ENCODE data around the gene SDK1.

SDK1 gene

DNA sequence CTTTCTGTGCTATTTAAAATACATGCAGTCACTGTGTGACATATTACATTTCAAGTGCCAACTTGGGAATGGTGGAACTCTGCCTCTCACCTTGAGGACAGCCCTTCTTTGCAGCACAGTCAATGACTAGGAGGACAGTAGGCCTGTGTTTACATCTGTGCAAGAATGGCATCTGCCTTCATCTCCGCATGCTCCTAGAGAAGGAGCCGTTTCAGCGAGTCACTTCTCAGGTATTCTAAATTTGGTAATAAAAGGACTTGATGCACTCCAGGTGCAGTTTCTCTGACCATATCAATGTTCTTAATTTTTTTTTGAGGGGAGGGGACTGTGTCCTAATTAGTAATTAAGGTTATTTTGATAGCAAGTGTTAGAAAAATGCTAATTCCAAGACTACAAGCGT is 128.9 kb downstream of the SDK1 start:
- no peaks in the 10 kb centered on the region for H3K9me3 ChIP-seq (ENCODE audit: control insufficient read depth, low read length)
- H3K4me1 ChIP-seq (ENCODE audit: control insufficient read depth, insufficient read depth, low read length, poor library complexity, severe bottlenecking): no peaks in the 10 kb centered on the region
- H3K36me3 ChIP-seq (ENCODE audit: control insufficient read depth, insufficient read depth, low read length): no peaks in the 10 kb centered on the region
- no peak overlapping the region for H3K27ac ChIP-seq (ENCODE audit: insufficient read depth, low read length, poor library complexity, severe bottlenecking)
- no peaks in the 10 kb centered on the region for H3K27me3 ChIP-seq (replicated peaks; ENCODE audit: control insufficient read depth, insufficient read depth, low read length, poor library complexity, severe bottlenecking)
- no peak for DNase-seq
- H3K4me3 ChIP-seq (ENCODE audit: insufficient read depth, low read depth, low read length, poor library complexity, severe bottlenecking): no peak overlapping the region

DNA sequence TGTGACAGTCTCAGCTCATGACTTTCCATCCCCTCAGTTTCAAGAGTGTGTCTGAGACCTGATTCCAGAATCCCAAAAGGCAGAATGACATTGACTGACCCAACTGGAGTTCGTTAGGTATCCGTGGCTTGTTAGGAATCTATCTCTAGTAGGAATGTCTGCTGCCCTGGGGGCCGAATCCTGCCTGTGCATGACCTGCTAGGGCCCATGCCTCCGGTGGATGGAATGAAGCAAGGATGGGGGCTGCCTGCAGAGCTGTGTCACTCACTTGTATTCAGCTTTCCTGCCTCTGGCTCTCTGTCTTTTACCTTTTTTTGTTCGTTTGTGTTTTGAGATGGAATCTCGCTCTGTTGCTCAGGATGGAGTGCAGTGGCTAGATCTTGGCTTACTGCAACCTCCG is 129.5 kb downstream of the SDK1 start:
- no peaks in the 10 kb centered on the region for H3K4me1 ChIP-seq (ENCODE audit: control insufficient read depth, insufficient read depth, low read length, poor library complexity, severe bottlenecking)
- no peak overlapping the region for H3K4me3 ChIP-seq (ENCODE audit: insufficient read depth, low read depth, low read length, poor library complexity, severe bottlenecking)
- H3K9me3 ChIP-seq (ENCODE audit: control insufficient read depth, low read length): no peaks in the 10 kb centered on the region
- no peak overlapping the region for H3K27ac ChIP-seq (ENCODE audit: insufficient read depth, low read length, poor library complexity, severe bottlenecking)
- DNase-seq: no peak
- no peaks in the 10 kb centered on the region for H3K27me3 ChIP-seq (replicated peaks; ENCODE audit: control insufficient read depth, insufficient read depth, low read length, poor library complexity, severe bottlenecking)
- H3K36me3 ChIP-seq (ENCODE audit: control insufficient read depth, insufficient read depth, low read length): no peaks in the 10 kb centered on the region

GRCh38 chr7:3431306-3431705 is 130.3 kb downstream of the SDK1 start:
- no peak overlapping the region for H3K27ac ChIP-seq (ENCODE audit: insufficient read depth, low read length, poor library complexity, severe bottlenecking)
- no peak for DNase-seq

DNA sequence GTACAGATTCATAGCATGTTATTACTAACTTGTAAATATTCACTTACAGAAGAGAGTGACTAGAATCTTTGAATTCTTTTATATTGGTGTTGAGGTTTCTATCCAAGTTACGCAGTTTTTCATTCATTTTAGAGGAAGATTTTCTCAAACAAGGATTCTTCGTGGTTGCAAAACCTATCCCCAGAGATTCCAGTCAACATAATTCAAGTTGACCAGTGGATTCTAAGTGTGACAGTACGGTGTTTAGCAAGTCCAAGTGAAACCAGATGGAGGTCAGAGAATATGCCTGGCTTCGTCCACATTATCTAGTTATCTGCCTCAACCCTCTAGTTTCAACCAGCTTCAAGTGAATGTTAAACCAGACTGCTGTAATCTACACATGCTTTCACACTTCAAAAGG is 131.9 kb downstream of the SDK1 start:
- no peaks in the 10 kb centered on the region for H3K4me1 ChIP-seq (ENCODE audit: control insufficient read depth, insufficient read depth, low read length, poor library complexity, severe bottlenecking)
- no peaks in the 10 kb centered on the region for H3K27me3 ChIP-seq (replicated peaks; ENCODE audit: control insufficient read depth, insufficient read depth, low read length, poor library complexity, severe bottlenecking)
- no peak for DNase-seq
- no peaks in the 10 kb centered on the region for H3K9me3 ChIP-seq (ENCODE audit: control insufficient read depth, low read length)
- H3K36me3 ChIP-seq (ENCODE audit: control insufficient read depth, insufficient read depth, low read length): no peaks in the 10 kb centered on the region
- no peak overlapping the region for H3K27ac ChIP-seq (ENCODE audit: insufficient read depth, low read length, poor library complexity, severe bottlenecking)
- no peak overlapping the region for H3K4me3 ChIP-seq (ENCODE audit: insufficient read depth, low read depth, low read length, poor library complexity, severe bottlenecking)

More at GRCh38 chr7:3431306-3431705, 130.3 kb downstream of the SDK1 start:
- Histone ChIP-seq H3K36me3 (ENCODE audit: control insufficient read depth, insufficient read depth, low read length) (no peaks in the 10 kb centered on the region), H3K4me1 (ENCODE audit: control insufficient read depth, insufficient read depth, low read length, poor library complexity, severe bottlenecking) (no peaks in the 10 kb centered on the region), H3K9me3 (ENCODE audit: control insufficient read depth, low read length) (no peaks in the 10 kb centered on the region), H3K27me3 (replicated peaks; ENCODE audit: control insufficient read depth, insufficient read depth, low read length, poor library complexity, severe bottlenecking) (no peaks in the 10 kb centered on the region), H3K4me3 (ENCODE audit: insufficient read depth, low read depth, low read length, poor library complexity, severe bottlenecking) (no peak overlapping the region)

- Histone ChIP-seq H3K9me3 (ENCODE audit: control insufficient read depth, low read length) (no peaks in the 10 kb centered on the region), H3K4me3 (ENCODE audit: insufficient read depth, low read depth, low read length, poor library complexity, severe bottlenecking) (no peak overlapping the region), H3K36me3 (ENCODE audit: control insufficient read depth, insufficient read depth, low read length) (no peaks in the 10 kb centered on the region), H3K27me3 (replicated peaks; ENCODE audit: control insufficient read depth, insufficient read depth, low read length, poor library complexity, severe bottlenecking) (no peaks in the 10 kb centered on the region), H3K4me1 (ENCODE audit: control insufficient read depth, insufficient read depth, low read length, poor library complexity, severe bottlenecking) (no peaks in the 10 kb centered on the region), H3K27ac (ENCODE audit: insufficient read depth, low read length, poor library complexity, severe bottlenecking) (no peak overlapping the region)
- no peak for DNase-seq
These were observed 133.6 kb downstream of the SDK1 start for GRCh38 chr7:3434611-3435010.

DNA sequence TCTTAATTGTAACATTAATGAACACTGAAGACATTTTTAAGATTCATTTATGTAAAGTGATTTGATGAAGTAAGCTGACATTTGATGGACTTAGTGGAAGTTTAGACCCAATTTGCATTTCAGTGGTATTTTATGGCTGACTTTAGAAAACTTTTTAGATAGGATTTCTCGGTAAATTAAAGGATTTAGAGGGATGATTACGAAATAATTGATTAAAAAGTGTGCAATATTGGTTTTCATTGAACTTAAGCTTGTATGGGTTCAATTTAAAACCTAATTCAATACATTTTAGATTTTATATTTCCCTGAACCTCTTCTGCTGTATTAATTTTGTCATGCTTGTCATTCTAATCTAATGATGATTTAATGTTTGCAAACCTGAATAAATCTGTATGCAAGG is 135.1 kb downstream of the SDK1 start:
- no peaks in the 10 kb centered on the region for H3K4me1 ChIP-seq (ENCODE audit: control insufficient read depth, insufficient read depth, low read length, poor library complexity, severe bottlenecking)
- no peak for DNase-seq

DNA sequence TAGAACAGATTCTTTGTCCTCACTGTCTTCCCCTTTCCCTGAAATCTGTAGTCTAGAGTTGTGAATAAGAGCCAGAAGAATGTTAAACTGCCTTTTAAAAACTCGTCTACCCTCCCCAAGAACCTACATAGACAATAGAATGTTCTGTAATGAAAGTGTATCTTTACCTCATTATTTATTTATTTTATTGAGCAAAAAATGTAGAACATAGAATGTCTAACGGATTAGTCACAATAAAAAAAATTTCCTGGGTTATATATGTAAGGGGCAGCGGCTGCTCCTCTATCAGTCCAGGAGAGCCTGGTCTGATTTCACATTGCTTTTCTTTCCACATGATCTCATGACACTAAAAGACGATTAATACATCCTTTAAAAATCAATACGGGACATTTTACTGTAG is 135.7 kb downstream of the SDK1 start:
- Histone ChIP-seq H3K36me3 (ENCODE audit: control insufficient read depth, insufficient read depth, low read length) (no peaks in the 10 kb centered on the region), H3K27me3 (replicated peaks; ENCODE audit: control insufficient read depth, insufficient read depth, low read length, poor library complexity, severe bottlenecking) (no peaks in the 10 kb centered on the region), H3K9me3 (ENCODE audit: control insufficient read depth, low read length) (no peaks in the 10 kb centered on the region), H3K4me1 (ENCODE audit: control insufficient read depth, insufficient read depth, low read length, poor library complexity, severe bottlenecking) (no peaks in the 10 kb centered on the region), H3K4me3 (ENCODE audit: insufficient read depth, low read depth, low read length, poor library complexity, severe bottlenecking) (no peak overlapping the region), H3K27ac (ENCODE audit: insufficient read depth, low read length, poor library complexity, severe bottlenecking) (no peak overlapping the region)
- DNase-seq: no peak

More for the DNA sequence above, 135.1 kb downstream of the SDK1 start:
- Histone ChIP-seq H3K36me3 (ENCODE audit: control insufficient read depth, insufficient read depth, low read length) (no peaks in the 10 kb centered on the region), H3K27ac (ENCODE audit: insufficient read depth, low read length, poor library complexity, severe bottlenecking) (no peak overlapping the region), H3K4me3 (ENCODE audit: insufficient read depth, low read depth, low read length, poor library complexity, severe bottlenecking) (no peak overlapping the region), H3K27me3 (replicated peaks; ENCODE audit: control insufficient read depth, insufficient read depth, low read length, poor library complexity, severe bottlenecking) (no peaks in the 10 kb centered on the region), H3K9me3 (ENCODE audit: control insufficient read depth, low read length) (no peaks in the 10 kb centered on the region)

GRCh38 chr7:3437467-3437866 is 136.4 kb downstream of the SDK1 start:
- no peaks in the 10 kb centered on the region for H3K4me1 ChIP-seq (ENCODE audit: control insufficient read depth, insufficient read depth, low read length, poor library complexity, severe bottlenecking)
- no peak for DNase-seq
- H3K27ac ChIP-seq (ENCODE audit: insufficient read depth, low read length, poor library complexity, severe bottlenecking): no peak overlapping the region
- H3K4me3 ChIP-seq (ENCODE audit: insufficient read depth, low read depth, low read length, poor library complexity, severe bottlenecking): no peak overlapping the region
- no peaks in the 10 kb centered on the region for H3K9me3 ChIP-seq (ENCODE audit: control insufficient read depth, low read length)
- no peaks in the 10 kb centered on the region for H3K36me3 ChIP-seq (ENCODE audit: control insufficient read depth, insufficient read depth, low read length)
- H3K27me3 ChIP-seq (replicated peaks; ENCODE audit: control insufficient read depth, insufficient read depth, low read length, poor library complexity, severe bottlenecking): no peaks in the 10 kb centered on the region

- Histone ChIP-seq H3K9me3 (ENCODE audit: control insufficient read depth, low read length) (no peaks in the 10 kb centered on the region), H3K4me3 (ENCODE audit: insufficient read depth, low read depth, low read length, poor library complexity, severe bottlenecking) (no peak overlapping the region)
These were observed 137.3 kb downstream of the SDK1 start for GRCh38 chr7:3438352-3438751.

GRCh38 chr7:3439333-3440030 is 138.4 kb downstream of the SDK1 start:
- no peak for DNase-seq
- H3K27me3 ChIP-seq (replicated peaks; ENCODE audit: control insufficient read depth, insufficient read depth, low read length, poor library complexity, severe bottlenecking): no peaks in the 10 kb centered on the region
- no peak overlapping the region for H3K27ac ChIP-seq (ENCODE audit: insufficient read depth, low read length, poor library complexity, severe bottlenecking)
- H3K4me3 ChIP-seq (ENCODE audit: insufficient read depth, low read depth, low read length, poor library complexity, severe bottlenecking): no peak overlapping the region
- no peaks in the 10 kb centered on the region for H3K9me3 ChIP-seq (ENCODE audit: control insufficient read depth, low read length)
- no peaks in the 10 kb centered on the region for H3K36me3 ChIP-seq (ENCODE audit: control insufficient read depth, insufficient read depth, low read length)
- H3K4me1 ChIP-seq (ENCODE audit: control insufficient read depth, insufficient read depth, low read length, poor library complexity, severe bottlenecking): no peaks in the 10 kb centered on the region

More at GRCh38 chr7:3438352-3438751, 137.3 kb downstream of the SDK1 start:
- H3K4me1 ChIP-seq (ENCODE audit: control insufficient read depth, insufficient read depth, low read length, poor library complexity, severe bottlenecking): no peaks in the 10 kb centered on the region
- no peaks in the 10 kb centered on the region for H3K36me3 ChIP-seq (ENCODE audit: control insufficient read depth, insufficient read depth, low read length)
- H3K27ac ChIP-seq (ENCODE audit: insufficient read depth, low read length, poor library complexity, severe bottlenecking): no peak overlapping the region
- H3K27me3 ChIP-seq (replicated peaks; ENCODE audit: control insufficient read depth, insufficient read depth, low read length, poor library complexity, severe bottlenecking): no peaks in the 10 kb centered on the region
- no peak for DNase-seq

Data from effector memory CD4-positive, alpha-beta T cell (primary cell).